Astrocyte (in vitro differentiated cells and primary cell): ENCODE measurements around the gene ENTPD8. TPM values are rescaled to one million over a fixed set of nuclear protein-coding genes. Genes with fewer than 3 reads are reported as not detected.

Experiments used
- DNase-seq: peaks from one replicate; pipeline ENCODE4 v3.0.0-alpha.2; 2010; ENCODE audit warnings: low read depth
- FAIRE-seq: peaks from 2 replicates; lab custom pipeline; 2011; peaks lifted over from hg19 to GRCh38; lab: Jason Lieb, UNC
- H2AFZ ChIP-seq: 2 replicates; pipeline ENCODE4 v1.6.0; 2012; ENCODE audit warnings: low read depth, low read length, inconsistent platforms
- H3K27ac ChIP-seq: 2 replicates; pipeline ENCODE4 v1.5.1; 2011; ENCODE audit warnings: low read depth, low read length, inconsistent platforms
- H3K27me3 ChIP-seq: 2 replicates; pipeline ENCODE4 v1.6.0; 2011; ENCODE audit warnings: low read length, inconsistent platforms; ENCODE audit not compliant: insufficient read depth
- H3K36me3 ChIP-seq: 2 replicates; pipeline ENCODE4 v1.5.1; 2011; ENCODE audit warnings: low read length, inconsistent platforms; ENCODE audit not compliant: insufficient read depth
- H3K4me1 ChIP-seq: 2 replicates; pipeline ENCODE4 v1.5.1; 2011; ENCODE audit warnings: low read length, inconsistent platforms; ENCODE audit not compliant: insufficient read depth
- H3K4me2 ChIP-seq: 2 replicates; pipeline ENCODE4 v1.6.0; 2012; ENCODE audit warnings: low read length, inconsistent platforms
- H3K4me3 ChIP-seq: 2 replicates; pipeline ENCODE4 v1.5.1; 2011; ENCODE audit warnings: low read depth, mild to moderate bottlenecking, low read length, inconsistent platforms; ENCODE audit not compliant: insufficient read depth
- H3K79me2 ChIP-seq: 2 replicates; pipeline ENCODE4 v1.6.0; 2012; ENCODE audit warnings: mild to moderate bottlenecking, low read length, inconsistent platforms; ENCODE audit not compliant: insufficient read depth
- H3K9ac ChIP-seq: 2 replicates; pipeline ENCODE4 v1.6.0; 2012; ENCODE audit warnings: mild to moderate bottlenecking, low read length, inconsistent platforms
- H3K9me3 ChIP-seq: 2 replicates; pipeline ENCODE4 v1.5.1; 2012; ENCODE audit warnings: low read depth, mild to moderate bottlenecking, low read length, inconsistent platforms; ENCODE audit not compliant: insufficient read depth
- H4K20me1 ChIP-seq: 2 replicates; pipeline ENCODE4 v1.6.0; 2012; ENCODE audit warnings: low read length, inconsistent platforms; ENCODE audit not compliant: insufficient read depth
- H3K27ac Mint-ChIP-seq: one replicate; pipeline ENCODE4 v1.8.0; 2021; ENCODE audit warnings: mild to moderate bottlenecking, mixed read lengths; ENCODE audit not compliant: unreplicated experiment
- H3K27me3 Mint-ChIP-seq: one replicate; pipeline ENCODE4 v1.8.0; 2021; ENCODE audit warnings: low read depth, mixed read lengths; ENCODE audit not compliant: unreplicated experiment
- H3K36me3 Mint-ChIP-seq: one replicate; pipeline ENCODE4 v1.8.0; 2021; ENCODE audit warnings: low read depth, mixed read lengths; ENCODE audit not compliant: unreplicated experiment
- H3K4me1 Mint-ChIP-seq: one replicate; pipeline ENCODE4 v1.8.0; 2021; ENCODE audit warnings: low read depth, mixed read lengths; ENCODE audit not compliant: unreplicated experiment
- H3K4me3 Mint-ChIP-seq: one replicate; pipeline ENCODE4 v1.8.0; 2021; ENCODE audit warnings: mild to moderate bottlenecking, moderate library complexity, mixed read lengths; ENCODE audit not compliant: unreplicated experiment
- H3K9me3 Mint-ChIP-seq: one replicate; pipeline ENCODE4 v1.8.0; 2021; ENCODE audit warnings: mild to moderate bottlenecking, mixed read lengths; ENCODE audit not compliant: unreplicated experiment
- CTCF ChIP-seq: IDR thresholded peaks from 2 replicates; pipeline ENCODE4 v1.5.1; 2011; ENCODE audit warnings: low read depth, mild to moderate bottlenecking, inconsistent platforms, low read length, moderate library complexity; ENCODE audit not compliant: insufficient read depth
- EZH2 ChIP-seq: IDR thresholded peaks from 2 replicates; pipeline ENCODE4 v1.6.1; 2012; ENCODE audit warnings: mild to moderate bottlenecking, low read length, inconsistent platforms; ENCODE audit not compliant: insufficient read depth
- total RNA-seq: library from RNA; stranded (reverse); gene quantifications from 2 replicates; pipeline ENCODE4 v1.2.1, GENCODE V29; 2021

The ENTPD8 gene
- total RNA-seq, 1 donor from 2014 or later = 0.11 TPM

GRCh38 chr9:137435980-137436760, 5.0 kb downstream of the ENTPD8 start:
- Mint-ChIP-seq H3K36me3 (no peaks in the 10 kb centered on the region), H3K27ac (no peak overlapping the region), H3K4me3 (no peak overlapping the region), H3K9me3 (no peaks in the 10 kb centered on the region), H3K27me3 (peaks cover 9% of the 10 kb centered on the region), H3K4me1 (no peaks in the 10 kb centered on the region)
- Histone ChIP-seq H3K79me2 (no peaks in the 10 kb centered on the region), H4K20me1 (no peaks in the 10 kb centered on the region), H3K27me3 (no peaks in the 10 kb centered on the region), H3K9me3 (no peaks in the 10 kb centered on the region), H3K4me2 (peak overlapping the region; percentile 64), H3K9ac (peak overlapping the region; percentile 60), H3K27ac (no peak overlapping the region), H3K36me3 (no peaks in the 10 kb centered on the region), H2AFZ (peak overlapping the region; percentile 72), H3K4me3 (peak overlapping the region; percentile 5), H3K4me1 (peaks cover 7% of the 10 kb centered on the region)
- DNase-seq (peak; percentile 72), FAIRE-seq (no peak)
- no peak for TF ChIP-seq CTCF
- no peak for TF ChIP-seq EZH2

DNA sequence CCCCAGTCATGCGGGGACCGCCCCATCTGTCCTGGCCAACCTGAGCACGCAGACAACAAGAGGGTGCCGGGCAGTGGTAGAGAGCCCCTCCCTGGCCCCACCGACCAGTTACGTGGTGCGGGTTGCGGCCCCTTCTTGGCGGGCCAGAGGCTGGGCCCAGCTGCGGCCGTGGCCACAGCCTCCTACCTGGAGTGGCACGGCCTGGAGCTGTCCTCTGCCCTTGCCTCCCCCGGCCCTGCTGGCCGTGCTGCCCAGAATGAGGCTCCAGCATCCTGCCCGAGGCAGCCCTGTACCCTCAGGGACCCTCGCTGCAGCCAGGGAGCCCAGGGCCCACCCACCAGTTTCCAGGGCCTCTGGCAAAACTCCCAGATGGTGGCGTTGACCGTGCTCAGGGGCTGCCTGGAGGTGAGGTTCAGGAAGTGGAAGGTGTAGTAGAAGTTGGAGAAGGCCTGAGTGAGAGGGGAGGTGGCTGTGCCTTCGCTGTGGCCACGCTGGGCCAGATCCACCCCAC, 5.7 kb downstream of the ENTPD8 start:
- Histone ChIP-seq H3K27me3 (no peaks in the 10 kb centered on the region), H3K27ac (no peak overlapping the region), H3K36me3 (no peaks in the 10 kb centered on the region), H3K4me1 (peaks cover 7% of the 10 kb centered on the region), H3K4me2 (peak overlapping the region; percentile 64), H3K79me2 (no peaks in the 10 kb centered on the region), H2AFZ (peak overlapping the region; percentile 72), H3K4me3 (peak overlapping the region; percentile 5), H3K9ac (peak overlapping the region; percentile 60), H3K9me3 (no peaks in the 10 kb centered on the region), H4K20me1 (no peaks in the 10 kb centered on the region)
- Mint-ChIP-seq H3K4me3 (no peak overlapping the region), H3K36me3 (no peaks in the 10 kb centered on the region), H3K9me3 (no peaks in the 10 kb centered on the region), H3K27me3 (peaks cover 9% of the 10 kb centered on the region), H3K27ac (no peak overlapping the region), H3K4me1 (no peaks in the 10 kb centered on the region)
- DNase-seq (no peak), FAIRE-seq (no peak)
- no peak for TF ChIP-seq CTCF
- TF ChIP-seq EZH2 = no peak
